ENCODE data around the gene ZBTB33.

GRCh38 chrX:120305531-120306141, 55.0 kb downstream of the ZBTB33 start:
- TF ChIP-seq JUN (IDR thresholded peaks at IDR 0.05) (no peak), CEBPB (IDR thresholded peaks at IDR 0.05) (no peak), NFE2L2 (conservative IDR thresholded peaks at IDR 0.05; ENCODE audit: low read length) (no peak), RAD21 (conservative IDR thresholded peaks at IDR 0.05 in 1 of 2, IDR thresholded peaks at IDR 0.05 in 1 of 2) (no peak), FOSB (CRISPR knock-in tag; IDR thresholded peaks at IDR 0.05) (no peak), HDAC2 (IDR thresholded peaks at IDR 0.05) (no peak), PHF8 (IDR thresholded peaks at IDR 0.05; ENCODE audit: borderline replicate concordance, low read depth) (no peak), MAFK (IDR thresholded peaks at IDR 0.05; ENCODE audit: partially characterized antibody) (no peak), ESRRA (IDR thresholded peaks at IDR 0.05; ENCODE audit: borderline replicate concordance, low read length) (no peak), EP300 (IDR thresholded peaks at IDR 0.05) (no peak), CHD2 (IDR thresholded peaks at IDR 0.05; ENCODE audit: low read length, partially characterized antibody) (no peak)
- TF ChIP-seq, protein P1, sequence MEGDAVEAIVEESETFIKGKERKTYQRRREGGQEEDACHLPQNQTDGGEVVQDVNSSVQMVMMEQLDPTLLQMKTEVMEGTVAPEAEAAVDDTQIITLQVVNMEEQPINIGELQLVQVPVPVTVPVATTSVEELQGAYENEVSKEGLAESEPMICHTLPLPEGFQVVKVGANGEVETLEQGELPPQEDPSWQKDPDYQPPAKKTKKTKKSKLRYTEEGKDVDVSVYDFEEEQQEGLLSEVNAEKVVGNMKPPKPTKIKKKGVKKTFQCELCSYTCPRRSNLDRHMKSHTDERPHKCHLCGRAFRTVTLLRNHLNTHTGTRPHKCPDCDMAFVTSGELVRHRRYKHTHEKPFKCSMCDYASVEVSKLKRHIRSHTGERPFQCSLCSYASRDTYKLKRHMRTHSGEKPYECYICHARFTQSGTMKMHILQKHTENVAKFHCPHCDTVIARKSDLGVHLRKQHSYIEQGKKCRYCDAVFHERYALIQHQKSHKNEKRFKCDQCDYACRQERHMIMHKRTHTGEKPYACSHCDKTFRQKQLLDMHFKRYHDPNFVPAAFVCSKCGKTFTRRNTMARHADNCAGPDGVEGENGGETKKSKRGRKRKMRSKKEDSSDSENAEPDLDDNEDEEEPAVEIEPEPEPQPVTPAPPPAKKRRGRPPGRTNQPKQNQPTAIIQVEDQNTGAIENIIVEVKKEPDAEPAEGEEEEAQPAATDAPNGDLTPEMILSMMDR (IDR thresholded peaks at IDR 0.05) = no peak
- TF ChIP-seq, protein P2, sequence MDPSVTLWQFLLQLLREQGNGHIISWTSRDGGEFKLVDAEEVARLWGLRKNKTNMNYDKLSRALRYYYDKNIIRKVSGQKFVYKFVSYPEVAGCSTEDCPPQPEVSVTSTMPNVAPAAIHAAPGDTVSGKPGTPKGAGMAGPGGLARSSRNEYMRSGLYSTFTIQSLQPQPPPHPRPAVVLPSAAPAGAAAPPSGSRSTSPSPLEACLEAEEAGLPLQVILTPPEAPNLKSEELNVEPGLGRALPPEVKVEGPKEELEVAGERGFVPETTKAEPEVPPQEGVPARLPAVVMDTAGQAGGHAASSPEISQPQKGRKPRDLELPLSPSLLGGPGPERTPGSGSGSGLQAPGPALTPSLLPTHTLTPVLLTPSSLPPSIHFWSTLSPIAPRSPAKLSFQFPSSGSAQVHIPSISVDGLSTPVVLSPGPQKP (IDR thresholded peaks at IDR 0.05; ENCODE audit: low read depth, low read length) = no peak

Data from A549 (cell line).